Thymus (tissue), 11 donors: ENCODE results near the gene RPLP1. TPM values are rescaled to one million over a fixed set of nuclear protein-coding genes. Genes with fewer than 3 reads are reported as not detected.
A peak's percentile ranks its signal among the peaks of the same experiment; 100 is the strongest.
"Not testable (repeated sequence)": the region's sequence is repeated elsewhere in the genome, so short reads cannot be mapped to it uniquely, and the experiment has no call there.

Experiments used
- DNase-seq, 9 donors: peaks; one replicate each; pipeline ENCODE4 v3.0.0-alpha.2; 2013; ENCODE audit warnings: low spot score in 9 of 9, low read depth in 6 of 9, missing footprints in 1 of 9
- H3K27ac ChIP-seq, 2 donors: one replicate each; pipeline ENCODE4 v1.5.1; 2013; ENCODE audit warnings: control low read depth in 1 of 2, low read depth in 1 of 2, low read length in 1 of 2, mild to moderate bottlenecking in 1 of 2, moderate library complexity in 1 of 2
- H3K27me3 ChIP-seq, 2 donors: one replicate each; pipeline ENCODE4 v1.5.1; 2013; ENCODE audit warnings: low read length in 1 of 2; ENCODE audit not compliant: control insufficient read depth in 2 of 2, insufficient read depth in 1 of 2
- H3K36me3 ChIP-seq, 2 donors: one replicate each; pipeline ENCODE4 v1.5.1; 2013; ENCODE audit warnings: low read length in 1 of 2, mild to moderate bottlenecking in 1 of 2, moderate library complexity in 1 of 2; ENCODE audit not compliant: control insufficient read depth in 2 of 2, insufficient read depth in 2 of 2
- H3K4me1 ChIP-seq, 2 donors: one replicate each; pipeline ENCODE4 v1.5.1; 2013; ENCODE audit warnings: low read length in 2 of 2; ENCODE audit not compliant: control insufficient read depth in 2 of 2, insufficient read depth in 2 of 2
- H3K4me3 ChIP-seq, 2 donors: one replicate each; pipeline ENCODE4 v1.5.1; 2013; ENCODE audit warnings: low read length in 2 of 2, control low read depth in 1 of 2, mild to moderate bottlenecking in 1 of 2
- H3K9me3 ChIP-seq, 2 donors: one replicate each; pipeline ENCODE4 v1.5.1; 2013; ENCODE audit warnings: low read length in 1 of 2, mild to moderate bottlenecking in 1 of 2; ENCODE audit not compliant: control insufficient read depth in 2 of 2, insufficient read depth in 1 of 2
- WGBS: extraction: QIAGEN DNeasy Blood & Tissue Kit; methylation state at CpG from one replicate; pipeline ENCODE4 v1.1.7; 2013; 5-methylcytosine and 5-hydroxymethylcytosine counted together
- polyA plus RNA-seq: library from polyadenylated mRNA; stranded (reverse); fragments of 200-250 nt; gene quantifications from one replicate; pipeline ENCODE4 v1.2.3, GENCODE V29; 2013
- total RNA-seq: library from RNA; stranded (reverse); fragments of 120-200 nt; gene quantifications from one replicate; pipeline ENCODE4 v1.2.4, GENCODE V29; 2013
- donor health status: healthy.

Gene RPLP1
- total and polyA plus RNA-seq, 2 donors: 883 to 2,341 TPM

- no peak overlapping the region for H3K27ac ChIP-seq
- no peak for DNase-seq
- 98% methylated on average over 2 of the region's 2 CpGs for WGBS
- peaks cover 11 to 48% of the 10 kb centered on the region in 2 donors for H3K36me3 ChIP-seq
- no peaks in the 10 kb centered on the region for H3K9me3 ChIP-seq
- no peaks in the 10 kb centered on the region for H3K27me3 ChIP-seq
- H3K4me1 ChIP-seq: peaks cover 0 to 2% of the 10 kb centered on the region in 2 donors
- no peak overlapping the region for H3K4me3 ChIP-seq
Measured at GRCh38 chr15:69446953-69447352, 5.7 kb upstream of the RPLP1 start.

- H3K9me3 ChIP-seq, H3K27ac ChIP-seq, DNase-seq, H3K4me3 ChIP-seq, H3K27me3 ChIP-seq: not testable (repeated sequence)
- WGBS: 97% methylated on average over 4 of the region's 4 CpGs
- H3K4me1 ChIP-seq: peaks cover 2 to 15% of the 10 kb centered on the region in 2 donors
- H3K36me3 ChIP-seq: peaks cover 14 to 35% of the 10 kb centered on the region in 2 donors
Measured at GRCh38 chr15:69450221-69450620, 2.4 kb upstream of the RPLP1 start.

- peak overlapping the region in 1 of 2 donors; percentile 98 for H3K27ac ChIP-seq
- H3K27me3 ChIP-seq: no peaks in the 10 kb centered on the region
- peaks cover 2 to 15% of the 10 kb centered on the region in 2 donors for H3K4me1 ChIP-seq
- DNase-seq: no peak
- no peaks in the 10 kb centered on the region for H3K9me3 ChIP-seq
- peaks cover 16 to 40% of the 10 kb centered on the region in 2 donors for H3K36me3 ChIP-seq
- H3K4me3 ChIP-seq: no peak overlapping the region
- 97% methylated on average over 12 of the region's 12 CpGs for WGBS
Measured at GRCh38 chr15:69450968-69451695, 1.5 kb upstream of the RPLP1 start.

GRCh38 chr15:69451951-69452691 lies 497 bp upstream of the RPLP1 start:
- 9% methylated on average over 32 of the region's 32 CpGs for WGBS
- Histone ChIP-seq H3K27ac (peak overlapping the region; percentile 98), H3K9me3 (no peaks in the 10 kb centered on the region), H3K4me1 (peaks cover 2 to 15% of the 10 kb centered on the region in 2 donors), H3K4me3 (peak overlapping the region; percentile 84 to 91), H3K27me3 (no peaks in the 10 kb centered on the region), H3K36me3 (peaks cover 15 to 40% of the 10 kb centered on the region in 2 donors)
- peak in 5 of 9 donors; percentile 27 to 59 (median 50) for DNase-seq

GRCh38 chr15:69454953-69455352 lies 2.3 kb downstream of the RPLP1 start:
- H3K27ac ChIP-seq: no peak overlapping the region
- DNase-seq: no peak
- peaks cover 15 to 33% of the 10 kb centered on the region in 2 donors for H3K36me3 ChIP-seq
- H3K9me3 ChIP-seq: no peaks in the 10 kb centered on the region
- peaks cover 2 to 15% of the 10 kb centered on the region in 2 donors for H3K4me1 ChIP-seq
- WGBS: 76% methylated on average over 5 of the region's 5 CpGs
- H3K27me3 ChIP-seq: no peaks in the 10 kb centered on the region
- peak overlapping the region in 1 of 2 donors; percentile 84 for H3K4me3 ChIP-seq

GRCh38 chr15:69456208-69457166 lies 3.9 kb downstream of the RPLP1 start:
- Histone ChIP-seq H3K4me3 (no peak overlapping the region), H3K27ac (no peak overlapping the region), H3K36me3 (peaks cover 15 to 33% of the 10 kb centered on the region in 2 donors), H3K9me3 (no peaks in the 10 kb centered on the region), H3K4me1 (peaks cover 2 to 15% of the 10 kb centered on the region in 2 donors), H3K27me3 (no peaks in the 10 kb centered on the region)
- WGBS: 97% methylated on average over 13 of the region's 13 CpGs
- DNase-seq: no peak

- peaks cover 2 to 13% of the 10 kb centered on the region in 2 donors for H3K4me1 ChIP-seq
- 96% methylated on average over 8 of the region's 8 CpGs for WGBS
- DNase-seq: no peak
Measured at GRCh38 chr15:69457304-69458280, 5.0 kb downstream of the RPLP1 start.

GRCh38 chr15:69459066-69459465 lies 6.4 kb downstream of the RPLP1 start:
- Histone ChIP-seq H3K27me3 (no peaks in the 10 kb centered on the region), H3K4me3 (no peak overlapping the region), H3K4me1 (peaks cover 6 to 12% of the 10 kb centered on the region in 2 donors), H3K36me3 (peaks cover 15 to 33% of the 10 kb centered on the region in 2 donors), H3K27ac (no peak overlapping the region), H3K9me3 (no peaks in the 10 kb centered on the region)
- DNase-seq: no peak
- WGBS: 92% methylated on average over 2 of the region's 2 CpGs

More at GRCh38 chr15:69457304-69458280, 5.0 kb downstream of the RPLP1 start:
- H3K9me3 ChIP-seq: no peaks in the 10 kb centered on the region
- H3K27me3 ChIP-seq: no peaks in the 10 kb centered on the region
- peaks cover 15 to 33% of the 10 kb centered on the region in 2 donors for H3K36me3 ChIP-seq
- H3K4me3 ChIP-seq: no peak overlapping the region
- H3K27ac ChIP-seq: no peak overlapping the region
